GM19438 (cell line): Measurements from ENCODE around the gene CAPZA1.

Experiments used
- ATAC-seq: cut with Tn5 transposase; IDR thresholded peaks from one replicate; pipeline ENCODE4 v1.9.1; 2021; ENCODE audit warnings: low read depth; ENCODE audit not compliant: unreplicated experiment

CAPZA1 gene

DNA sequence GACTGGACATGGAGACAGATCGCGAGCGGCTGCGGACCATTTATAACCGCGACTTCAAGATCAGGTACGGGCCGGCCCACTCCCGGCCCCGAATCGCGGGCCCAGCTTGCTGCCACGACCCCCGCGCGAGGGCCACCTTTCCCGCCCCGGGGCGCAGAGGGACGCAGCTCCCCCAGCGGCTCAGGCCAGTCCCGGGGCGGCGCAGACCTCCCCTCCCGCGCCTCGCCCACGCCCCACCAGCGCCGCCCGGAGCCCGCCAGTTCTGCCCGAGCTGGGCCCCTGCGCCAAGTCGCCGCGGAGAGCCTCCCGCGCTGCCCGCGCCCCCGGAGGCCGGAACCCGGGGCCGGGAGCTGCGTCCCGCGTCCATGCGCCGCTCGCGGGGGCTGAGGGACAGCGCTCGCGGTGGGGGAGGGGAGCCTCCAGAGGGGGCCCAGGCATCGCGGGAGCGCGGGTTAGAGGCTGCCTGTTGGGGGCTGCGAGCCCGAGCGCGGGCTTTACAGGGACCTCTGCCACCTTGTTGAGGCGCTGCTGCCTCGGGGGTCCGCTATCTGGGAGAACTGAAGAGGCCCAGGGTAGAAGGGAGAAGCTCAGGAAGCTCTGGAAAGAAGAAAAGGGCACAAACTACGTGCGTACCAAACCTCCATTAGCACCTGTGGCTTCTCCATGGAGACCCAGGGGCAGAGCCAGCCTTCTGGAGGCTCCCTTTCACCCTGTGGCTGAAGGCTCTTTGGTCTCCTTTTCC, 55.5 kb downstream of the CAPZA1 start:
- ATAC-seq = peak; percentile 35

- no peak for ATAC-seq
These were observed 56.2 kb downstream of the CAPZA1 start for GRCh38 chr1:112675728-112676381.

- ATAC-seq = no peak
These were observed 56.9 kb downstream of the CAPZA1 start for GRCh38 chr1:112676543-112676942.

- ATAC-seq = no peak
These were observed 57.9 kb downstream of the CAPZA1 start for GRCh38 chr1:112677501-112677900.

DNA sequence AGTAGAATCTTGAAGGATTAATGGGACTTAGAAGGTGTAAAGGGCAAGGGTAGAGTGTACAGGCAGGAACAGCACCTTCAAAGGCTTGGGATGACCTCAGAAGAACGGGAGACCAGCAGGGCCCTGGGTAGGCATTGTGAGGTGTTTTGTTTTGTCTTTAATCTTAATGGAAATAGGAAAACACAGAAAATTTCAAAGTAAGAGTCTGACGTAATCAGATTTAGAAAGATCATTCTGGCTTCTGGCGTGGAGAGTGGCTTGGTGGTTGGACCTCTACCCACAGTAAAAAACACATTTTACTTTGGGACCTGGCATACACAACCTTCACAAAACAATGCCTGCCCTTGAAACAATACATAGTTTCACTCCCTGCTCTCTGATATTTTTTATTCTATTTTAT, 59.0 kb downstream of the CAPZA1 start:
- no peak for ATAC-seq

DNA sequence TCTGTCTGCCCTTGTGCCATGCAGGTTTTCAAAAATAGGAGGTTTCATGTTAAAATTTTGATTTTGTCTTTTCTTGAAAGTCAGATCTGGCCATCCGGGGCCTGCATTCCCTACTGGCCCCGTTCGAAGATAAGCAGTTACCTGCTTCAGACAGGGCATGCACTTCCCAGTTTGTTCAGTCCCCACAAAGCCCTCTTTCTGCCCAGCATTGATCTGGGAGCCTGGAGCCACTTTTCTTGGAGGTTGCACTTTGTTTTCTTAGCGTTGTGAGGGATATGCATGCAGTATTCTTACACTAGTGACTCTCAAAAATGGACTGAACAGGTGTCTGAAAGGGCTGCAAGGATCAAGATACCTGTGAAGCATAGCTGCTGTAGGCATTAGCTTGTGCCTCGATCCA, 66.3 kb downstream of the CAPZA1 start:
- ATAC-seq = no peak

GRCh38 chr1:112686417-112686816, 66.8 kb downstream of the CAPZA1 start:
- no peak for ATAC-seq

GRCh38 chr1:112686835-112687234, 67.2 kb downstream of the CAPZA1 start:
- ATAC-seq = no peak

DNA sequence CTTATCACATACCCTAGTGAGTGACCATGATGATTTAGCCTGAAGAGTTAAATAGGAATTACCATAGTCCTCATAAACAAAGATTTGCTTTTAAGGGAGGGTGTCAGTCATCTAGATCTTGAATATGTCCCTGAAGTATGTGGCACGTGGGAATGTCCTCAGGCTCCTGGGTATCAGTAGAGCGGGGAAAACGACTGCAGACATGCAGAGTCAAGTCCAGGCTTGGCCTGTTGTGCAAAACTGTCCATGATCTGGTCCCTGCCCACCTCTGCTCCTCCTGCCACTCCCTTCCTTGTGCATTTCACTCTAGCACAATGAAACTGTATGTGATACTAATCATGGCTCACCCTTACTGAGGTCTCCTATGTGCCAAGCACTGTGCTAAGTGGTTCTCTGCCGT, 67.7 kb downstream of the CAPZA1 start:
- no peak for ATAC-seq

DNA sequence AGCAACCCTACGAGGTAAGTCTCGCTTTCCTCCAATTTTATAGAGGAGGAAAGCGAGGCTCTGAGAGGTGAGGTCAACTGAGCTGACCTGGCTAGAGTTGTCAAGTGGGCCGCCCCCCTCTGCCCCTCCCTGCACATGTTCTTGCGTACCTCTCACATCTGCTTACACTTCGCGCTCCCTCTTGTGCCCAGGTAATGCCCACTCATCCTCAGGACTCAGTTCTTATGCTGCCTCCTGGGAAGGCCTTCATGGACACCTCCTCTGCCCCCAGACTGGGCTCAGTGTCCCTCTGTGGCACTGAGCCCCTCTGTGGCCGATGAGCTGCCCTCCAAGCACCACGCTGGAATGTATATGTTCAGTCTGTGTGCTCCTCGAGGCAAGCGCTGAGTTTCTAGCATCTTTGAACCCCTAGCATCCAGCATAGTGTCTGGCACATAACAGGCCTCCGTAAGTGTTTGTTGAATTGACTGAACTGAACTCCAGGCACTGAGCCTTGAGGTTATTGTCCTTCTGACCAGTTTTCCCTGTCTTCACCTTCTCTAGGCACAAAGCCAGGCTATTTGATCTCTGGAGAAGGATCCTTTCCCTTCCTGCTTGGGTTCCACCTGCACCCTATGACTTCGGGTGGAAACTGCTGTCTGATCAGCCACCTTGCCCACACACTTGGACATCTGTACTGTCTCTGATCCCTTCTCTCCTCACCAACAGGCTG, 68.3 kb downstream of the CAPZA1 start:
- no peak for ATAC-seq

DNA sequence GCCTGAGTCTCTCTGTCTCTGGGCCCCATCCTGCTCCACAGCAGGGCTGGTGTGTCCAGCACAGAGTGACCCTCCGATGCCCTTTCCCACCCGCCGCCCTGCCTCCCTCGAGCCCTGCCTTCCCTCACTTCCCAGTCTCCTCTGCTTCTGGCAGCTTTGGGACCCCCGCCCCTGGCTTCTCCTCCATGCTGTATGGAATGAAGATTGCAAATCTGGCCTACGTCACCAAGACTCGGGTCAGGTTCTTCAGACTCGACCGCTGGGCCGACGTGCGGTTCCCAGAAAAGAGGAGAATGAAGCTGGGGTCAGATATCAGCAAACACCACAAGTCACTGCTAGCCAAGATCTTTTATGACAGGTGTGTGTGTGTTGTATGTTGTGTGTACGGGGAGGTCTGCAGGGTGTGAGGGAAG, 69.2 kb downstream of the CAPZA1 start:
- ATAC-seq = no peak

DNA sequence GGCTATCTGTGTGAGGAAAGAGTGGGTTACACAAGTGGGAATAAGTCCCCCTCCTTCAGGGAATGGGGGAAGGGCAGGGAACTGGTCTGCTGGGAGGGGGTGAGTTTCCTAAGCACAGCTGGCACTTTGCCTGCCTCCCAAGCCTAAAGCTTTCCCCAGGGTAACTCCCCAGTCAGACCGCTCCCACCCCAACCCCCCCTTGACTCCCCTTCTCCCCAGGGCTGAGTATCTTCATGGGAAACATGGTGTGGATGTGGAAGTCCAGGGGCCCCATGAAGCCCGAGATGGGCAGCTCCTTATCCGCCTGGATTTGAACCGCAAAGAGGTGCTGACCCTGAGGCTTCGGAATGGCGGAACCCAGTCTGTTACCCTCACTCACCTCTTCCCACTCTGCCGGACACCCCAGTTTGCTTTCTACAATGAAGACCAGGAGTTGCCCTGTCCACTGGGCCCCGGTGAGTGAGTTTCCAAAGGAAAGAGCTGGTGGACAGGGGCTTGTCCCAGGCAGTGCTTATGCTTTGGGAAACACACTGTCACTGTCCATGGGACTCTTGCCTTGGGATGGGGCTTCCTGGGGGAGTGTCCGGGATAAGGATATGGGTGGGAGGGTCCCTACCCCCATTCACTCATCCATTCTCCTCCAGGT, 69.7 kb downstream of the CAPZA1 start:
- ATAC-seq = no peak

DNA sequence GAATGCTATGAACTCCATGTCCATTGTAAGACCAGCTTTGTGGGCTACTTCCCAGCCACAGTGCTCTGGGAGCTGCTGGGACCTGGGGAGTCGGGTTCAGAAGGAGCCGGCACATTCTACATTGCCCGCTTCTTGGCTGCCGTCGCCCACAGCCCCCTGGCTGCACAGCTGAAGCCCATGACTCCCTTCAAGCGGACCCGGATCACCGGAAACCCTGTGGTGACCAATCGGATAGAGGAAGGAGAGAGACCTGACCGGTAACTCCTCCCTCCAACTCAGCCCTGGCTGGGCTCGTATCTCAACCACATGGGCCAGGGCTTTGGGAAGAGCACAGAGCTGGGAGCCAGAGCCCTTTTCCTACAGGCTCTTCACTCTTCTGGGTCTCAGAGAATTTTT, 70.2 kb downstream of the CAPZA1 start:
- ATAC-seq = no peak

DNA sequence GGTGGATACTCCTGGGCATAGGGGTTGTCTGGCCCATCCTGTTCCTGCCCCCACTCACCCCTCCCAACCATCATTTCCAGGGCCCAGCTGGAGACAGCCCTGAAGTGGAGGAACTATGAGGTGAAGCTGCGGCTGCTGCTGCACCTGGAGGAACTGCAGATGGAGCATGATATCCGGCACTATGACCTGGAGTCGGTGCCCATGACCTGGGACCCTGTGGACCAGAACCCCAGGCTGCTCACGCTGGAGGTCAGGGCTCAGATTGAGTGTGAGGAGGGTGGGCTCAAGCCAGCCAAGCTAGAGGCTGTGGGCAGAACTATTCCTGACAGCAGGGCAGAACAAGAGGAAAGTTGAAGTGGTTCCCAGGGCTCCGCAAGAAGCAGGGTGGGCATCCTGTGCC, 73.0 kb downstream of the CAPZA1 start:
- ATAC-seq = no peak

DNA sequence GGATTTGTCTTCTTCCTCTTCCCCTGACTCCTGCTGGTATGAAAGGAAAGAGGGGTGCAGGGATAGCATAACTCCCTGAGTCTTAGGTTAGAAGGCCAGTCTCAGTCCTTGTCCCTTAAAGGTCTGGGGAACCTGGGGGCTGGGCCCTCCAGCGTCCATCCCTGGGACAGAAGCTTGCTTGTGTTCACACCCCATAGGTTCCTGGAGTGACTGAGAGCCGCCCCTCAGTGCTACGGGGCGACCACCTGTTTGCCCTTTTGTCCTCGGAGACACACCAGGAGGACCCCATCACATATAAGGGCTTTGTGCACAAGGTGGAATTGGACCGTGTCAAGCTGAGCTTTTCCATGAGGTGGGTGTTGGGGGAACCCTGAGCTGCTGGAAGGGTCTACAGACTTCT, 74.2 kb downstream of the CAPZA1 start:
- ATAC-seq = no peak

- no peak for ATAC-seq
These were observed 74.8 kb downstream of the CAPZA1 start for GRCh38 chr1:112694363-112694929.

GRCh38 chr1:112695276-112695675, 75.6 kb downstream of the CAPZA1 start:
- ATAC-seq = no peak

DNA sequence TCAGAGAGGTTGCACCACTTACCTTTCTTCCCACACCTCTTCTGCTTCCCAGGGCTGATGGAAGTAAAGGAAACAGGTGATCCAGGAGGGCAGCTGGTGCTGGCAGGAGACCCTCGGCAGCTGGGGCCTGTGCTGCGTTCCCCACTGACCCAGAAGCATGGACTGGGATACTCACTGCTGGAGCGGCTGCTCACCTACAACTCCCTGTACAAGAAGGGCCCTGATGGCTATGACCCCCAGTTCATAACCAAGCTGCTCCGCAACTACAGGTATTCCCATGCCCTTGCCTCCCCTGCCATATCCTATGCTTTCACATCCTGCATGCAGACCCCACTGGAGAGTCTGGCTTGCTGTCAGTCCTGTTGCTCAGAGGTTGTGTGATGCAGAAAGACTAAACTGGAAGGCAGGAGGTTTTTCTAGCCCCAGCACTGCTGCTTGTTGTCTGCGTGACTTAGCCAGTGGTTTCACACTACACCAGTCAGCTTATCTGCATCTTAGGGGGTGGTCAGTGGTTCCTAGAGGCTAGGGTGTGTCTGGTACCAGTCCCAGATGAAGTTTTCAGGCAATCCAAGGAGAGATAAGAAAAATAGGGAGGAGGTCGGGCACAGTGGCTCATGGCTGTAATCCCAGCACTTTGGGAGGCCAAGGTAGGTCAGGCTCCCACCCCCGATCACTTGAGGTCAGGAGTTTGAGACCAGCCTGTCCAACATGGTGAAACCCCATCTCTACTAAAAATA, 77.1 kb downstream of the CAPZA1 start:
- no peak for ATAC-seq

DNA sequence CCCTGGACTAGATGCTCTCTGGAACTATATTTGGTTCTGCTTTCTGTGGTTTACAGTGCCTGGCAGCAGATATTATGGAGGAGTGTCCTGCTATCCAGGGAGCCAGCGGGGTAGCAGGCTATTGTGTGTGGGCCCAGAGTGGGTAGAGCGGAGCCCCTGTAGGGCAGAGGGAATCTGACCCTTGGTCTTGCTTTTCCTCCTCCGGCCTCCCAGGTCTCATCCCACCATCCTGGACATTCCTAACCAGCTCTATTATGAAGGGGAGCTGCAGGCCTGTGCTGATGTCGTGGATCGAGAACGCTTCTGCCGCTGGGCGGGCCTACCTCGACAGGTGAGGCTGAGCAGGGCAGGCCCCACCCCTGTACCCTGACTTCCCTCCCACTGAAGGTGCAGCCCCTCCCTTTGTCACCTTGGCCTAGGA, 78.2 kb downstream of the CAPZA1 start:
- ATAC-seq = no peak
